ENCODE data around the gene CCDC6. TPM values are rescaled to one million over a fixed set of nuclear protein-coding genes. Genes with fewer than 3 reads are reported as not detected.

Gene CCDC6
- total RNA-seq, 4 donors from 2014 or later, result 65.5 to 104 (median 76.2) TPM

DNA sequence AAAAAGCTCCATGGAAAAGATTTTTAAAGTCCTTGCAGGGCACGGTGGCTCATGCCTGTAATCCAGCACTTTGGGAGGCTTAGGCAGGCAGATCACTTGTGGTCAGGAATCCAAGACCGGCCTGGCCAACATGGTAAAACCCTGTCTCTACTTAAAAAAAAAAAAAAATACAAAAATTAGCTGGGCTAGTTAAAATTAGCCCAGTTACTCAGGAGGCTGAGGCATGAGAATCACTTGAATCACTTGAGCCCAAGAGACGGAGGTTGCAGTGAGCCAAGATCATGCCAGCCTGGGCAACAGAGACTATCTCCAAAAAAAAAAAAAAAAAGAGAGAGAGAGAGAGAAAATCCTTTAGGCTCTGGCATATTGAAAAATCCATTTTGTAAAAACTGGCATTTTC, 61.9 kb downstream of the CCDC6 start:
- WGBS, 2 donors, result 83 to 85% methylated on average over 3 of the region's 3 CpGs
- no peak overlapping the region for H3K4me3 ChIP-seq (ENCODE audit: low read depth, poor library complexity, severe bottlenecking)
- intact Hi-C loops (cut with DNase I; ENCODE audit: low total_unique reads), result no loop called here
- no peak for DNase-seq (ENCODE audit: low spot score in 2 of 2)
- no peak for TF ChIP-seq POLR2A (IDR thresholded peaks at IDR 0.05)
- TF ChIP-seq, protein P1, sequence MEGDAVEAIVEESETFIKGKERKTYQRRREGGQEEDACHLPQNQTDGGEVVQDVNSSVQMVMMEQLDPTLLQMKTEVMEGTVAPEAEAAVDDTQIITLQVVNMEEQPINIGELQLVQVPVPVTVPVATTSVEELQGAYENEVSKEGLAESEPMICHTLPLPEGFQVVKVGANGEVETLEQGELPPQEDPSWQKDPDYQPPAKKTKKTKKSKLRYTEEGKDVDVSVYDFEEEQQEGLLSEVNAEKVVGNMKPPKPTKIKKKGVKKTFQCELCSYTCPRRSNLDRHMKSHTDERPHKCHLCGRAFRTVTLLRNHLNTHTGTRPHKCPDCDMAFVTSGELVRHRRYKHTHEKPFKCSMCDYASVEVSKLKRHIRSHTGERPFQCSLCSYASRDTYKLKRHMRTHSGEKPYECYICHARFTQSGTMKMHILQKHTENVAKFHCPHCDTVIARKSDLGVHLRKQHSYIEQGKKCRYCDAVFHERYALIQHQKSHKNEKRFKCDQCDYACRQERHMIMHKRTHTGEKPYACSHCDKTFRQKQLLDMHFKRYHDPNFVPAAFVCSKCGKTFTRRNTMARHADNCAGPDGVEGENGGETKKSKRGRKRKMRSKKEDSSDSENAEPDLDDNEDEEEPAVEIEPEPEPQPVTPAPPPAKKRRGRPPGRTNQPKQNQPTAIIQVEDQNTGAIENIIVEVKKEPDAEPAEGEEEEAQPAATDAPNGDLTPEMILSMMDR (IDR thresholded peaks at IDR 0.05), result no peak

DNA sequence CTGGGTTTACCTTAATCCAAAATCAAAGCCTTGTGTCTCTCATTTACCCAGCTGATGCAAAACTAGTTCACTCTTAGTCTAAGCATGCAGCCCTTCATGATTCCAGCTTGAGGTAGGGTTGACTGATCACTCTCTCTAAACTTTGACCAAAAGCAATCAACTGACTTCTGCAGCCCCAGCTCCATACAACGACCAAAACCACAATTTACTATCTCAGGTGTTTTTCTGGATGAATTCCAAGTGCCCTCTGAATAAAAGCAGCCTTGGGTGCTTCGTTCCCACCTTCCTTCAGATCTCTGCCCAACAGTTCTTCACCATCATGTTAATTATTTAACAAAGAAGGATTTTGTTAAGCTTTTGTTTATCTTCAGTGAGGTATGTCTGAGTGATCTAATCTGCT, 62.6 kb downstream of the CCDC6 start:
- no peak for DNase-seq (ENCODE audit: low spot score in 2 of 2)
- WGBS, 2 donors, result 72 to 76% methylated on average over 2 of the region's 2 CpGs
- intact Hi-C loops (cut with DNase I; ENCODE audit: low total_unique reads), result no loop called here

DNA sequence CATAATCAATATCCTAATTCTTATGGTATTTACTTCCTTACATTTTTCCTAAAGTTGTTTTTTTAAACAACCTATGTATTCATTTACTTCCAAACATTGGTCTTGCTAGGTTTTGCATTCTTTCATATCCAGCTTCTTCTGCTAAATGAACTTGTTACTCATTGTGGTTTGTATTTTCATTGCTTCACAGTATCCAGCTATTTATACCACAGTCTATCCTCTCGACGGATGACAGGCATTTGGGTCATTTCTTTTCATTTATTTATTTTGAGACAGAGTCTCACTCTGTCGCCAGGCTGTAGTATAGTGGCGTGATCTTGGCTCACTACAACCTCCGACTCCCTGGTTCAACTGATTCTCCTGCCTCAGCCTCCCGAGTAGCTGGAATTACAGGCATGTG, 66.8 kb downstream of the CCDC6 start:
- intact Hi-C loops (cut with DNase I; ENCODE audit: low total_unique reads), result loop anchor here (10.0 kb wide), 1 partner anchor 205 kb away; no protein-coding TSS in a partner anchor
- DNase-seq (ENCODE audit: low spot score in 2 of 2), result no peak
- WGBS, 2 donors, result 69 to 77% methylated on average over 6 of the region's 6 CpGs
- H3K4me3 ChIP-seq (ENCODE audit: low read depth, poor library complexity, severe bottlenecking), result no peak overlapping the region
- TF ChIP-seq, protein P1 (IDR thresholded peaks at IDR 0.05), result no peak
- TF ChIP-seq POLR2A (IDR thresholded peaks at IDR 0.05), result no peak

More for the DNA sequence above, 62.6 kb downstream of the CCDC6 start:
- H3K4me3 ChIP-seq (ENCODE audit: low read depth, poor library complexity, severe bottlenecking), result no peak overlapping the region
- TF ChIP-seq POLR2A (IDR thresholded peaks at IDR 0.05), result no peak
- TF ChIP-seq, protein P1 (IDR thresholded peaks at IDR 0.05), result no peak

DNA sequence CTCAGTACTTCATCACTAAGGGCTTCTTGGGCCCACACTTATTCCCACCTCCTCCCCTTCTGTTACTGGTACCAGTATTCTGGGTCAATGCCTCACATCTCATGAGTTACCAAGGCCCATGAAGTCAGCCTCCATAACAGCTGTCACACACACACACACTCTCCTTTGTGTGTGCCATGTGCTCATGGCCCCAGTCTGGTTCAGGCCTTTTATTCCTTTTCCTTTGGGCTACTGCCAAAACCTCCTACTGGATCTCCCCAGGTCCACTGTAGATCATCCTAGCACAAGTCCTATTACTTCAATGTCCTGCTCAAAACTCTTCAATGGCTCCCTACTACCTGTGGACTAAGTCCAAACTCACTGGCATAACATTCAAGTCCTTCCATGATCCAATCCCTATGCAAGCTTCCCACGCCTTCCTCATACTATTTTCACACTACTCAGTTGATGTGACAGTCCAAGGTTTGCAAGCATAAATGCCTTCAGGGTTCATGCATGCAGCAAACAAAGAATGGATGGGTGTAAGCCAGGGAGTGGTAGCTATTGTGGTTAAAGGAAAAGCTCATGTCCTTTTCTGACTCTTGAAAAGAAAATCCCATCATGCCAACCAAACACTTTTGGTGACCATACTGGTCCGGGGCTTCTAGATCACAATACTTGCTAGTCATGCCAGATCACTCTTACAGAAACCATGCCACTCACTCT, 68.1 kb downstream of the CCDC6 start:
- no peak for DNase-seq (ENCODE audit: low spot score in 2 of 2)
- intact Hi-C loops (cut with DNase I; ENCODE audit: low total_unique reads), result loop anchor here (10.0 kb wide), 1 partner anchor 207 kb away; no protein-coding TSS in a partner anchor
- WGBS, 2 donors, result 78 to 83% methylated on average over 2 of the region's 2 CpGs
- no peak overlapping the region for H3K4me3 ChIP-seq (ENCODE audit: low read depth, poor library complexity, severe bottlenecking)
- TF ChIP-seq POLR2A (IDR thresholded peaks at IDR 0.05), result no peak
- TF ChIP-seq, protein P1 (IDR thresholded peaks at IDR 0.05), result no peak

DNA sequence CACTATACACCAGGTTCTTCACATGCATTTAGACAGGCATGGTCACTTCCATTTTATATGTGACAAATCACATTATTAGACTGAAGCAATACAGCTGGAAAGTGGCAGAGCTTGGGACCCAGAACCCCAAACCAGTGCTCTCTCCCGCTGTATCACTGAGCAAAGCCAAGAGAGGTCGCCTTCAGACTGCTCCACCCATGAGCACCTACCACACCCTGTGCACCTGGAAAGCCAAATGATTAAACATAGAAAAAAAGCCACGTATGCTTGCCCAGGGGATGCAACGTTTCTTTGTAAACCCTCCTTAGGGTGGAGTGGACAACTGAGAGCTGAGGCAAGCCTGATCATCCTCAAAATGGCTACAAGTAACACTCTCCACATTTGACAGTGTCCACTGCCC, 72.5 kb downstream of the CCDC6 start:
- TF ChIP-seq, protein P1 (IDR thresholded peaks at IDR 0.05), result no peak
- TF ChIP-seq POLR2A (IDR thresholded peaks at IDR 0.05), result no peak
- DNase-seq (ENCODE audit: low spot score in 2 of 2), result no peak
- no peak overlapping the region for H3K4me3 ChIP-seq (ENCODE audit: low read depth, poor library complexity, severe bottlenecking)
- intact Hi-C loops (cut with DNase I; ENCODE audit: low total_unique reads), result loop anchor here (10.0 kb wide), 1 partner anchor 211 kb away; no protein-coding TSS in a partner anchor
- 36 to 49% methylated on average over 4 of the region's 4 CpGs for whole genome bisulfite sequencing, 2 donors

Data from lower leg skin (tissue), 4 donors.